Left kidney (tissue), 2 donors: ENCODE measurements around the gene ACOXL. TPM values are rescaled to one million over a fixed set of nuclear protein-coding genes. Genes with fewer than 3 reads are reported as not detected.

ENCODE experiments used
- DNase-seq: peaks from one replicate; pipeline ENCODE4 v3.0.0-alpha.2; 2013
- polyA plus RNA-seq: library from polyadenylated mRNA; unstranded; fragments of 120-200 nt; gene quantifications from one replicate; pipeline ENCODE4 v1.2.1, GENCODE V29; 2013; ENCODE audit not compliant: insufficient read length

The ACOXL gene
- polyA plus RNA-seq, 1 donor = 1.1 TPM

DNA sequence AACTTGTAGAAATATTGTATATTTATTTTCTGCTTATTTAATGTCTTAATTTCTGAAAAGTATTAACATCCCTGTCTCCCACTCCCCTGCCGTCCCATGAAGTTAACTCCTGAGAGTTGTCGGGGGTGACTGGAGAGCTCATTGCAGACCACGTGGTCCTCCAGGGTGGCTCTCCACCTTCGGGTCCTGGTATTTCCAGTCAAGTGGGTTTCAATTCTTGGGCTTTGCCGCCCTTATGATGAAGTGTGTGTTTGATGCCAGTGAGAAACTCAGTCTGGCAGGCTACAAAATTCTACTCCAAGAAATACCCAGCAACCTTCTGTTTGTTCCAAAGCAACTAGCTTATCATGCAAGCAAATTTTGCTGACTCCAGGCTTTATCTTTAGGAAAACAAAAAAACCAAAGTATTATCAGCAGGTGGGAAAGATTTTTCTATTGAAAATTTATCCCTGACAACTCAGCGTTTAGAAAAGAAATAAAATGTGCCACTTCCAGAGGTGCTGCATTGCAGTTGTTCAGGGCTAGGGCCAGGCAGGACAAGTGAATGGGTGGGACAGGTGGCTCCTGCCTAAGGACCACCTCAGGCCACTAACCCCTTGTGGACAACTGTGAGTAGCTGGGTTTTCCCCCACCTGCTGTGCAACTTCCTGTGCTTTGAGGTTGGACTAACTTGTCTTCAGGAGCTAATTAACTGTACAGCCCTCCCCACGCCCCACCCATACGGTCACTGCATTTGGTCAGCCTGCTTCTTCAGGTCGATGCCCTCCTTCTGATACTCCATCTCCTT is 434.9 kb downstream of the ACOXL start:
- DNase-seq = no peak

DNA sequence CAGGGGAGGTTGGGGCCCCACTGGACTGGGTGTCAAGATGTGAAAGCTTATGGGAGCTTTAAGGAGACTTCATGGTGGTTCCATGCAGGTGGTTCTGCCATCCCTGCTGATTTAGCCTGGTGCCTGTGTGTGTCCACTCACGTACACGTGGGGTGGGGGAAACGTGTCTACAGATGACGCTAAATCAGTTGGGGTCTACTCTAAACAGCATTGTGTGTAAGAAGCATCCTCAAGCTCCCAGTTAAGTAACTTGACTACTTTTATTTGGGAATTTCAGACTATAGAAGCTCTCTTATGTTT is 435.4 kb downstream of the ACOXL start:
- no peak for DNase-seq

Other genes starting within 250 kb of the ACOXL start
- gene RGPD6, start 155.4 kb upstream of the ACOXL start, polyA plus RNA-seq = 48.0 TPM
- 34.9 TPM for gene BUB1, start 54.5 kb upstream of the ACOXL start, polyA plus RNA-seq